ENCODE measurements around the gene INF2.

DNA sequence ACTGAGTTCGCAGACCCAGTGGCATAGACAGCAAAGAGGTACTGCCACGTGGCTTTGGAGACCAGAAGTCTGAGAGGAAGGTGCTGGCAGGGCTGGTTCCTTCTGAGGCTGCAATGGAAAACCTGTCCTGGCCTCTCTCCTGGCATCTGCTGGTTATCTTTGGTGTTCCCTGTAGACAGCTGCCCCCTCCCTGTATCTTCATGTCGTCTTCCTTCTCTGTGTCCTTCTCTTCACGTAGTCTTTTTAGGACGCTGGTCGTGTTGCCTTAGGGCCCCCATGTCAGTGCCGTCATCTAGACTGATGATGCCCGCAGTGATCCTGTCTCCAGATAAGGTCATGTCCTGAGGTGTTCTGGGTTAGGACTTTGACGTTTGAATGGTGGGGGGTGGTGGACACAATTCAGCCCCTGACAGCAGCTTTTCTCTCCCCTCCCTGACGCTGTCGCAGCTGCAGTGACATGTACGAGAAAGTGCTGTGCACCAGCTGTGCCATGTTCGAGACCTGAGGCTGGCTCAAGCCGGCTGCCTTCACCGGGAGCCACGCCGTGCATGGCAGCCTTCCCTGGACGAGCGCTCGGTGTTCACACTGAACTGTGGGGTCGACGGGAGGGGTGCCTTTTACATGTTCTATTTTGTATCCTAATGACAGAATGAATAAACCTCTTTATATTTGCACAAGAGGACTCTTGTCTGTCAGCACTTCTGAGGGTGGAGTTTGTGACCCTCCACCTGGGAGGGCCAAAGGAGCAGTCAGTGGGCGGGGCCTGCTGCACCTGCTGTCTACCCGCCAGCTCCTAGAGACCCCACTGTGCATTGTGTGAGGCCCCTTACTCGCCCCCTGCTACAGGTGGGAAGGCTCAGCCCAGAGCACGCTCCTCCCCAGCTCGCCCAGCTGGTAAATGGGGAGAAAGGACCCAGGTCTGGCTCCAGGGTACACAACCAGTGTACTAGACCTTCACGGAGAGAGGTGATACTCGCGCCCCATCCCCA lies 69.9 kb downstream of the INF2 start:
- no peak for TF ChIP-seq SP1 (IDR thresholded peaks at IDR 0.05)
- no peak for TF ChIP-seq L3MBTL2 (conservative IDR thresholded peaks at IDR 0.05)
- TF ChIP-seq ARNT (IDR thresholded peaks at IDR 0.05), result no peak
- no peak for TF ChIP-seq FOXK2 (IDR thresholded peaks at IDR 0.05)
- no peak for TF ChIP-seq FOXM1 (IDR thresholded peaks at IDR 0.05; ENCODE audit: borderline replicate concordance)
- TF ChIP-seq FOXA1 (IDR thresholded peaks at IDR 0.05), result no peak
- TF ChIP-seq TARDBP (IDR thresholded peaks at IDR 0.05), result no peak
- no peak for TF ChIP-seq BHLHE40 (IDR thresholded peaks at IDR 0.05; ENCODE audit: borderline replicate concordance)
- no peak for TF ChIP-seq ZNF384 (IDR thresholded peaks at IDR 0.05)
- TF ChIP-seq, protein P1, sequence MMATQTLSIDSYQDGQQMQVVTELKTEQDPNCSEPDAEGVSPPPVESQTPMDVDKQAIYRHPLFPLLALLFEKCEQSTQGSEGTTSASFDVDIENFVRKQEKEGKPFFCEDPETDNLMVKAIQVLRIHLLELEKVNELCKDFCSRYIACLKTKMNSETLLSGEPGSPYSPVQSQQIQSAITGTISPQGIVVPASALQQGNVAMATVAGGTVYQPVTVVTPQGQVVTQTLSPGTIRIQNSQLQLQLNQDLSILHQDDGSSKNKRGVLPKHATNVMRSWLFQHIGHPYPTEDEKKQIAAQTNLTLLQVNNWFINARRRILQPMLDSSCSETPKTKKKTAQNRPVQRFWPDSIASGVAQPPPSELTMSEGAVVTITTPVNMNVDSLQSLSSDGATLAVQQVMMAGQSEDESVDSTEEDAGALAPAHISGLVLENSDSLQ (IDR thresholded peaks at IDR 0.05), result no peak
- no peak for TF ChIP-seq NFRKB (IDR thresholded peaks at IDR 0.05)

All from HEK293T (cell line).